ENCODE results near the gene TBC1D4. TPM values are rescaled to one million over a fixed set of nuclear protein-coding genes. Genes with fewer than 3 reads are reported as not detected.

TBC1D4 gene
- total RNA-seq, 1 experiment from 2014 or later: 15.4 TPM

DNA sequence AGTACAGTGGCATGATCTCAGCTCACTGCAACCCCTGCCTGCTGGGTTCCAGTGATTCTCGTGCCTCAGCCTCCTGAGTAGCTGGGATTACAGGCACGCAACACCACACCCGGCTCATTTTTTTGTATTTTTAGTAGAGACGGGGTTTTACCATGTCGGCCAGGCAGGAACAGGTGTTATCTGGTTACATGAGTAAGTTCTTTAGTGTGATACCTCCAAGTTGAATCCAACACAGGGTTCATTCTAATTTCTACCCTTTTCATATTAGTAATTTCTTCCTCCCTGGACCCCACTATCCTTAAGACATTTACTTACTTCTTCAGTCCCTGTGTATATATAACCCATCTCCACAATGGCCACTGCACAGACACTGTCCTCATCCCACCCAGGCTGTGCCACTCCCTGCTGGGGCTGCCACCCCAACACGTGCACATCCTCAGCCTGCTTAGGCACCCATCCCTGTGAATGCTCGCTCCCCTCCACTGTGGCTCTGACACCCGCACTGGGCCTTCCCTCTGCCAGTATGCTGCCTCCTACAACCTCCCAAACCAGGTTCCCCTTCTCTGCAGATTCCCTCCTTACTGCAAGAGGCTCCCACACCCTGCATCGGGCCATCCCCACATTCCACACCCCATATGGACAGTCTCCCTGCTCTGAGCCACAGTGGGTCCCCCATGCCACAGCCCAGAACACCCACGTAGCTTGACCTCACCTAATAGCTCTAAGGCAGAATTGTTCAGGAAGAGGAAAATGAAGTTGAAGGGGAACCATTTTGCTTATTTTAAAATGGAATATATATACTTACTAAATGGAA is 147.1 kb downstream of the TBC1D4 start:
- intact Hi-C loops (cut with micrococcal nuclease; ENCODE audit: unreplicated experiment): no loop called here

GRCh38 chr13:75333103-75333502 is 148.9 kb downstream of the TBC1D4 start:
- no peak for DNase-seq
- CTCF ChIA-PET: no interaction called here
- TF ChIP-seq, protein P1, sequence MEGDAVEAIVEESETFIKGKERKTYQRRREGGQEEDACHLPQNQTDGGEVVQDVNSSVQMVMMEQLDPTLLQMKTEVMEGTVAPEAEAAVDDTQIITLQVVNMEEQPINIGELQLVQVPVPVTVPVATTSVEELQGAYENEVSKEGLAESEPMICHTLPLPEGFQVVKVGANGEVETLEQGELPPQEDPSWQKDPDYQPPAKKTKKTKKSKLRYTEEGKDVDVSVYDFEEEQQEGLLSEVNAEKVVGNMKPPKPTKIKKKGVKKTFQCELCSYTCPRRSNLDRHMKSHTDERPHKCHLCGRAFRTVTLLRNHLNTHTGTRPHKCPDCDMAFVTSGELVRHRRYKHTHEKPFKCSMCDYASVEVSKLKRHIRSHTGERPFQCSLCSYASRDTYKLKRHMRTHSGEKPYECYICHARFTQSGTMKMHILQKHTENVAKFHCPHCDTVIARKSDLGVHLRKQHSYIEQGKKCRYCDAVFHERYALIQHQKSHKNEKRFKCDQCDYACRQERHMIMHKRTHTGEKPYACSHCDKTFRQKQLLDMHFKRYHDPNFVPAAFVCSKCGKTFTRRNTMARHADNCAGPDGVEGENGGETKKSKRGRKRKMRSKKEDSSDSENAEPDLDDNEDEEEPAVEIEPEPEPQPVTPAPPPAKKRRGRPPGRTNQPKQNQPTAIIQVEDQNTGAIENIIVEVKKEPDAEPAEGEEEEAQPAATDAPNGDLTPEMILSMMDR (IDR thresholded peaks at IDR 0.05; ENCODE audit: unreplicated experiment): no peak
- intact Hi-C loops (cut with micrococcal nuclease; ENCODE audit: unreplicated experiment): no loop called here
- Mint-ChIP-seq H3K4me1 (ENCODE audit: low read depth, unreplicated experiment) (peaks cover 15% of the 10 kb centered on the region), H3K27me3 (ENCODE audit: unreplicated experiment) (no peaks in the 10 kb centered on the region), H3K9me3 (ENCODE audit: low read depth, unreplicated experiment) (no peaks in the 10 kb centered on the region), H3K4me3 (ENCODE audit: low read depth, unreplicated experiment) (no peak overlapping the region), H3K36me3 (ENCODE audit: insufficient read depth, unreplicated experiment) (no peaks in the 10 kb centered on the region), H3K27ac (ENCODE audit: unreplicated experiment) (no peak overlapping the region)
- BruUV-seq (replicated peaks): no TSS peak

More for the DNA sequence above, 147.1 kb downstream of the TBC1D4 start:
- Mint-ChIP-seq H3K27ac (ENCODE audit: unreplicated experiment) (no peak overlapping the region), H3K27me3 (ENCODE audit: unreplicated experiment) (no peaks in the 10 kb centered on the region), H3K36me3 (ENCODE audit: insufficient read depth, unreplicated experiment) (no peaks in the 10 kb centered on the region), H3K9me3 (ENCODE audit: low read depth, unreplicated experiment) (no peaks in the 10 kb centered on the region), H3K4me3 (ENCODE audit: low read depth, unreplicated experiment) (no peak overlapping the region), H3K4me1 (ENCODE audit: low read depth, unreplicated experiment) (peaks cover 25% of the 10 kb centered on the region)
- TF ChIP-seq, protein P1 (IDR thresholded peaks at IDR 0.05; ENCODE audit: unreplicated experiment): no peak
- CTCF ChIA-PET: no interaction called here
- no peak for DNase-seq
- no TSS peak for BruUV-seq (replicated peaks)

GRCh38 chr13:75331792-75332349 is 150.1 kb downstream of the TBC1D4 start:
- CTCF ChIA-PET: interaction anchor here (0.6 kb wide), 1 partner anchor 394 kb away, joined by 3 read pairs; no protein-coding TSS in a partner anchor

GRCh38 chr13:75330770-75331169 is 151.2 kb downstream of the TBC1D4 start:
- Mint-ChIP-seq H3K9me3 (ENCODE audit: low read depth, unreplicated experiment) (no peaks in the 10 kb centered on the region), H3K27me3 (ENCODE audit: unreplicated experiment) (no peaks in the 10 kb centered on the region), H3K4me1 (ENCODE audit: low read depth, unreplicated experiment) (peaks cover 8% of the 10 kb centered on the region), H3K36me3 (ENCODE audit: insufficient read depth, unreplicated experiment) (no peaks in the 10 kb centered on the region), H3K27ac (ENCODE audit: unreplicated experiment) (no peak overlapping the region), H3K4me3 (ENCODE audit: low read depth, unreplicated experiment) (no peak overlapping the region)
- no TSS peak for BruUV-seq (replicated peaks)
- DNase-seq: no peak
- intact Hi-C loops (cut with micrococcal nuclease; ENCODE audit: unreplicated experiment): no loop called here
- TF ChIP-seq, protein P1 (IDR thresholded peaks at IDR 0.05; ENCODE audit: unreplicated experiment): no peak
- CTCF ChIA-PET: no interaction called here

More at GRCh38 chr13:75331792-75332349, 150.1 kb downstream of the TBC1D4 start:
- Mint-ChIP-seq H3K27me3 (ENCODE audit: unreplicated experiment) (no peaks in the 10 kb centered on the region), H3K4me3 (ENCODE audit: low read depth, unreplicated experiment) (no peak overlapping the region), H3K27ac (ENCODE audit: unreplicated experiment) (peak overlapping the region; percentile 44), H3K9me3 (ENCODE audit: low read depth, unreplicated experiment) (no peaks in the 10 kb centered on the region), H3K4me1 (ENCODE audit: low read depth, unreplicated experiment) (peaks cover 8% of the 10 kb centered on the region), H3K36me3 (ENCODE audit: insufficient read depth, unreplicated experiment) (no peaks in the 10 kb centered on the region)
- TF ChIP-seq, protein P1 (IDR thresholded peaks at IDR 0.05; ENCODE audit: unreplicated experiment): no peak
- BruUV-seq (replicated peaks): no TSS peak
- DNase-seq: no peak
- intact Hi-C loops (cut with micrococcal nuclease; ENCODE audit: unreplicated experiment): no loop called here
